Activated T-helper 9 cell treated with anti-CD3 and anti-CD28 coated beads, Interleukin-2, amount 50 U/mL, for 16 hours (primary cell): ENCODE measurements around the gene HNRNPK.
A peak's percentile ranks its signal among the peaks of the same experiment; 100 is the strongest.

Experiments
- DNase-seq: peaks from one replicate; pipeline ENCODE4 v3.0.0-alpha.2; 2020; ENCODE audit warnings: low read depth

Gene HNRNPK

GRCh38 chr9:83932851-83933250 lies 47.2 kb downstream of the HNRNPK start:
- no peak for DNase-seq

DNA sequence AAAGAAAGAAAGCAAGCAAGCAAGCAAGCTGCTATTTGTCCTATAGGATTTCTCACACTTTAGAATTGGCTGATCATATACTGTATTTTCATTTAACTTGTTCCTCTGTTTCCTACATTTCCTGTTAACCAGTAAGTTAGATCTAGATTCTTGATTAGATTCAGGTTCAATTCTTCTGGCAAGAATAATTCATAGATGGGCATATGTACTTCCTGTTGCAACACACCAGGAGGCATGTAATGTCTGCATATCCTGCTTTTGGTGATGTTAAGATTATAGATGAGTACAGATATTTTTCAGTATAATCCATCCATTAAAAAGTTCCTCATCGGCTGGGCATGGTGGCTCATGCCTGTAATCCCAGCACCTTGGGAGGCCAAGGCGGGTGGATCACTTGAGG lies 48.0 kb downstream of the HNRNPK start:
- DNase-seq = no peak

DNA sequence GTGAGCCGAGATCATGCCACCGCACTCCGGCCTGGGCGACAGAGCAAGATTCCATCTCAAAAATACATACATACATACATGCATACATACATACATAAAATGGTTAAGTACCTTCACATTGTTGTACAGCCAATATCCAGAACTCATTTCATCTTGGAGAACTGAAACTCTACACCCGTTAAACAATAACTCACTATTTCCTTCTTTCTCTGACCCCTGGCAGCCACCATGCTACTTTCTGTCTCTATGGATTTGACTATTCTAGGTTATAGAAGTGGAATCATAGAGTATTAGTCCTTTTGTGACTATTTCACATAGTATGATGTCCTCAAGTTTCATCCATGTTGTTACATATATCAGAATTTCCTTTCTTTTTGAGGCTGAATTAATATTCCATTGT lies 49.1 kb downstream of the HNRNPK start:
- DNase-seq = no peak

DNA sequence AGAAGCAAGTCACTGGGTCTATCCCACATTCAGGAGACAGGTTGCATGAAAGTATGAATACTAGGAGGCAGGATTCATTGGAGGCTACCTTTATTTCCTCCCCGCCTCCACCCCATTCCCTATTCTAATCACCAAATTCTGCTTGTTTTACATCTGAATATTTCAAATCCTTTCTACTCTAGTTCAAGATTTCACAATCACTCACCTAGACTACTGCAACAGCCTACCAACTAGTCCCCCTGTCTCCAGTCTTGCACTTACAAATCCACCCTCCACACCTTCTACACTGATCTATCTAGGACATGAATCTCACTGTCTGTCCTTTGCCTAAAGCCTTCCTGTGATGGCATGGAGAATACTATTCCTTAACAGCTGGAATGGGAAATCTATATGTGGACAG lies 52.4 kb downstream of the HNRNPK start:
- DNase-seq = no peak

DNA sequence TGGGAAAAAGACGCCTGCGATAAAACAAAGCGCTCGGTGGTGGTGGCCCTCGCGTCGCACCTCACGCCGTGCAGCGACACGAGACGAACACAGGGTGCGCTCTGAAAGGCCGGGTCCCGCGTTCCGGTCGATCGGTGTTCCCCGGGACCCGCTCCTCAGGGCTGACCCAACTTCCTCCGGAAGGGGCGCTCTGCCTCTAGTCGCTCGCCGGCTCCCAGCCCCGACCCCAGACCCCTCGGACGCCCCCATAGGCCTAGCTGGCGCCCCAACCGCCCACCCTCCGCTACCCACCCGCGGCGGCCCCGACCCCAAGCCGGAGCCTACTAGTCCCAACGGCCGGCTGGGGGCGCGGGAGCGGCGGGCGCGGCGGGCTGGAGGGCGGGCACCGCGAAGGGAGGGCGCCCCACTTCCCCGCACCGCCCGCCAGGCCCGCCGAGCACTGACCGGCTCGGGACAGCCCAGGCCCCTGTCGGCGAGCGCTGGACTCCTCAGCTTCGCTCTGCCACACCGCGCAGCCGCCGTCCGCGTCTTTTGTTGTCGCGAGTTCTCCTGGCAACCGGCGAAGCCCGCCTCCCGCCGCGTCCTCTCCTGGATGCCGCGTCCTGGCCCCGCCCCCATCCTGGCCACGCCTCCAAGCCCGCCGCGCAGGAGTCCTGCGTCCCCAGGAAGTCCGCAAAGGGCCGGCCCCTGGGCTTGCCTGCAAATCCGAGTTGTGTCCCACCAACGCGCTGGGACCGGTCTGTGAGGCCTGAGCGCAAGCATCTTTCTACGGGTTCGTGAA lies 58.9 kb downstream of the HNRNPK start, which contains the start of gene KIF27:
Gene KIF27, minus strand, starts transcription at position 506 of the 781 bp plus-strand sequence. CDS start 5,841 bp downstream, outside the sequence.
- peak; percentile 95 for DNase-seq

DNA sequence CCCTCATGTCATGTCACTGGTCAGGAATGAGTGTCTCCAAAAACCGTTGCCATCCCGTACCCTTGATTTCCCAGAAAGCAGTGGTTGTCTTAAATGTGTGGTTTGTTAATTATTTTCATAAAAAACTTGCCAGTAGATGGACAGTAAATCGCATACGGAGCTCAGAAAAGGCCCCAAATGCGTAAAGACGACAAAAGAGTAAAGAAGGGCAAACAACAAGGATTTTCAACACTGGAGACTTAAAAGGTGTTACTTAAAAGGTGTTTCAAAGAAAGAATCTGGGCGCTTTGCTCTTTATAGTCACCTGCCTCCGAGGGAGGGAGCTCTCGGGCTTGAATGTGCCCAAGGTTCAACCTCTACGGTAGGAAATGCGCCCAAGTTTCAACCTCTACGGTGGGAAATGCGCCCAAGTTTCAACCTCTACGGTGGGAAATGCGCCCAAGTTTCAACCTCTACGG lies 59.5 kb downstream of the HNRNPK start:
- no peak for DNase-seq

- DNase-seq = no peak
These were observed 60.9 kb downstream of the HNRNPK start for GRCh38 chr9:83919111-83919510.
